ENCODE results near the gene IL23R. TPM values are rescaled to one million over a fixed set of nuclear protein-coding genes. Genes with fewer than 3 reads are reported as not detected.

The IL23R gene
- total and polyA plus RNA-seq, 2 of the 8 experiments (the other 6 are each of a cell fraction or from before 2014, with no cell fraction given): not detected

- WGBS, 2 experiments (ENCODE audit: extremely low coverage in 1 of 2, insufficient coverage in 1 of 2, insufficient read length in 1 of 2, insufficient replicate concordance in 2 of 2, low coverage in 1 of 2, low lambda C conversion rate in 2 of 2, missing lambda C conversion rate in 1 of 2): 80% methylated on average over 3 of the region's 3 CpGs; no CpG with 5 or more reads in 1 of the 2 experiments
- ChIA-PET CTCF (ENCODE audit: partially characterized antibody) (interaction anchor here (1.0 to 3.7 kb wide), 3 partner anchors 22 to 111 kb away, joined by 3 to 10 read pairs (median 3); no protein-coding TSS in a partner anchor), POLR2A (ENCODE audit: partially characterized antibody) (no interaction called here)
- H3K79me2 ChIP-seq (ENCODE audit: control insufficient read depth in 1 of 2, insufficient read depth in 2 of 2, low read length in 2 of 2): no peaks in the 10 kb centered on the region
- H3K56ac ChIP-seq (replicated peaks; ENCODE audit: insufficient read length, low read depth, low read length): no peak overlapping the region
- no peaks in the 10 kb centered on the region for H3K36me3 ChIP-seq (ENCODE audit: control insufficient read depth in 2 of 4, insufficient read depth in 4 of 4, low read length in 3 of 4)
- no peak overlapping the region for H3K9ac ChIP-seq (replicated peaks in 1 of 4; ENCODE audit: extremely low read depth in 1 of 4, low read depth in 3 of 4, low read length in 3 of 4)
- H3K14ac ChIP-seq (ENCODE audit: insufficient read length): no peak overlapping the region
- no peaks in the 10 kb centered on the region for H3K79me1 ChIP-seq (ENCODE audit: low read depth, low read length)
- no peak overlapping the region for H3K27ac ChIP-seq (ENCODE audit: low read depth, low read length)
- H3K27me3 ChIP-seq (replicated peaks in 1 of 4; ENCODE audit: control insufficient read depth in 3 of 4, extremely low read depth in 1 of 4, insufficient read depth in 3 of 4, low read length in 3 of 4): no peaks in the 10 kb centered on the region
- no peaks in the 10 kb centered on the region for H3K9me3 ChIP-seq (ENCODE audit: insufficient read depth in 2 of 2, low read depth in 1 of 2, low read length in 1 of 2)
- no peak overlapping the region for H2BK20ac ChIP-seq (ENCODE audit: low read length)
- H3K4me1 ChIP-seq (replicated peaks in 1 of 4; ENCODE audit: control insufficient read depth in 3 of 4, insufficient read depth in 4 of 4, low read length in 3 of 4): no peaks in the 10 kb centered on the region
- H3K4ac ChIP-seq (replicated peaks; ENCODE audit: insufficient read length, low read depth, low read length): no peak overlapping the region
- no peak overlapping the region for H3K23ac ChIP-seq (ENCODE audit: insufficient read length)
- no peak overlapping the region for H4K8ac ChIP-seq (ENCODE audit: extremely low read depth, insufficient read depth, low read length)
- H2AFZ ChIP-seq (ENCODE audit: low read length): no peak overlapping the region
- H3K23me2 ChIP-seq (ENCODE audit: low read depth, low read length): no peaks in the 10 kb centered on the region
- no peak overlapping the region for H4K91ac ChIP-seq (replicated peaks; ENCODE audit: insufficient read length, low read length)
- DNase-seq (ENCODE audit: low read depth in 1 of 2, low spot score in 2 of 2): no peak
- H2BK15ac ChIP-seq (ENCODE audit: low read length): no peak overlapping the region
- H4K20me1 ChIP-seq (replicated peaks in 1 of 2; ENCODE audit: control insufficient read depth in 1 of 2, insufficient read depth in 2 of 2, low read length in 2 of 2): no peaks in the 10 kb centered on the region
- TF ChIP-seq BCL11A (IDR thresholded peaks at IDR 0.05; ENCODE audit: low read depth in 2 of 2, low read length in 2 of 2) (no peak), ASH2L (IDR thresholded peaks at IDR 0.05; ENCODE audit: low read length) (no peak), NANOG (IDR thresholded peaks at IDR 0.05; ENCODE audit: insufficient read depth, low read depth, low read length, poor library complexity, severe bottlenecking) (no peak), RAD21 (IDR thresholded peaks at IDR 0.05 in 1 of 2, conservative IDR thresholded peaks at IDR 0.05 in 1 of 2; ENCODE audit: low read depth in 2 of 2, low read length in 2 of 2) (no peak), GABPA (IDR thresholded peaks at IDR 0.05; ENCODE audit: borderline replicate concordance, insufficient read depth, low read length) (no peak), POU5F1 (IDR thresholded peaks at IDR 0.05; ENCODE audit: low read depth, low read length) (no peak), BRCA1 (IDR thresholded peaks at IDR 0.05; ENCODE audit: low read depth, low read length) (no peak), RBBP5 (IDR thresholded peaks at IDR 0.05; ENCODE audit: borderline replicate concordance, low read depth, low read length) (no peak), CTBP2 (IDR thresholded peaks at IDR 0.05; ENCODE audit: borderline replicate concordance, insufficient read depth, insufficient read length, low read length) (no peak), EP300 (IDR thresholded peaks at IDR 0.05; ENCODE audit: borderline replicate concordance in 1 of 2, low read depth in 2 of 2, low read length in 2 of 2) (no peak)
- FAIRE-seq: no peak
- H3K4me3 ChIP-seq (ENCODE audit: extremely low read depth in 1 of 4, insufficient read depth in 2 of 4, low read depth in 3 of 4, low read length in 4 of 4): no peak overlapping the region
- H2AK5ac ChIP-seq (ENCODE audit: low read depth, low read length): no peak overlapping the region
- no peak overlapping the region for H2BK120ac ChIP-seq (replicated peaks; ENCODE audit: low read depth, low read length)
- no peak overlapping the region for H3K18ac ChIP-seq (ENCODE audit: extremely low read depth, low read length)
- no peak overlapping the region for H3K4me2 ChIP-seq (ENCODE audit: insufficient read depth in 1 of 2, low read depth in 2 of 2, low read length in 2 of 2)
- H4K5ac ChIP-seq (ENCODE audit: insufficient read length, low read depth, low read length): no peak overlapping the region
- H2BK12ac ChIP-seq (ENCODE audit: low read depth, low read length): no peak overlapping the region
- H2BK5ac ChIP-seq (ENCODE audit: low read depth, low read length): no peak overlapping the region
Measured at GRCh38 chr1:67236277-67236676, 70.0 kb downstream of the IL23R start.

Data from H1 (cell line).